D721Med (cell line): ENCODE data around the gene GTF2F2.

ENCODE experiments used
- DNase-seq: peaks from one replicate; pipeline ENCODE4 v3.0.0; 2011; ENCODE audit warnings: low spot score; ENCODE audit not compliant: insufficient read length
- FAIRE-seq: peaks from 2 replicates; lab custom pipeline; 2011; peaks lifted over from hg19 to GRCh38; lab: Jason Lieb, UNC
- CTCF ChIP-seq: IDR thresholded peaks from 2 replicates; pipeline ENCODE4 v1.5.1; 2012; ENCODE audit warnings: mild to moderate bottlenecking, control low read depth; ENCODE audit not compliant: insufficient read depth; ENCODE audit errors: missing control alignments

Gene GTF2F2

GRCh38 chr13:45092663-45093062, 27.6 kb upstream of the GTF2F2 start:
- FAIRE-seq (no peak), DNase-seq (no peak)
- TF ChIP-seq CTCF, result no peak

GRCh38 chr13:45100573-45101262, 19.6 kb upstream of the GTF2F2 start:
- DNase-seq (no peak), FAIRE-seq (no peak)
- TF ChIP-seq CTCF, result no peak

- FAIRE-seq, result no peak
- TF ChIP-seq CTCF, result no peak
- no peak for DNase-seq
These were observed 18.8 kb upstream of the GTF2F2 start for GRCh38 chr13:45101327-45102018.

GRCh38 chr13:45102136-45102507, 18.2 kb upstream of the GTF2F2 start:
- FAIRE-seq (no peak), DNase-seq (no peak)
- TF ChIP-seq CTCF, result no peak

GRCh38 chr13:45103449-45103848, 16.9 kb upstream of the GTF2F2 start:
- no peak for DNase-seq
- no peak for FAIRE-seq
- no peak for TF ChIP-seq CTCF

GRCh38 chr13:45104261-45104660, 16.0 kb upstream of the GTF2F2 start:
- DNase-seq (no peak), FAIRE-seq (no peak)
- no peak for TF ChIP-seq CTCF

- FAIRE-seq (no peak), DNase-seq (no peak)
- no peak for TF ChIP-seq CTCF
These were observed 14.4 kb upstream of the GTF2F2 start for GRCh38 chr13:45105895-45106294.
